Measurements from ENCODE around the gene KIRREL1.
A peak's percentile ranks its signal among the peaks of the same experiment; 100 is the strongest.

The KIRREL1 gene

GRCh38 chr1:158040323-158040722 lies 46.9 kb downstream of the KIRREL1 start:
- Histone ChIP-seq H3K27ac (no peak overlapping the region), H3K4me3 (no peak overlapping the region)
- no peak for DNase-seq (ENCODE audit: low spot score)
- no peak for TF ChIP-seq CTCF (IDR thresholded peaks at IDR 0.05)

- Histone ChIP-seq H3K4me3 (no peak overlapping the region), H3K27ac (no peak overlapping the region)
- no peak for DNase-seq (ENCODE audit: low spot score)
- TF ChIP-seq CTCF (IDR thresholded peaks at IDR 0.05): no peak
These were observed 49.8 kb downstream of the KIRREL1 start for GRCh38 chr1:158043232-158043631.

GRCh38 chr1:158045639-158046038 lies 52.2 kb downstream of the KIRREL1 start:
- TF ChIP-seq CTCF (IDR thresholded peaks at IDR 0.05): no peak
- DNase-seq (ENCODE audit: low spot score): no peak
- no peak overlapping the region for H3K4me3 ChIP-seq
- peak overlapping the region in 1 of 2 donors; percentile 19 for H3K27ac ChIP-seq

- no peak overlapping the region for H3K27ac ChIP-seq
- TF ChIP-seq CTCF (IDR thresholded peaks at IDR 0.05): no peak
- no peak for DNase-seq (ENCODE audit: low spot score)
- H3K4me3 ChIP-seq: no peak overlapping the region
These were observed 53.5 kb downstream of the KIRREL1 start for GRCh38 chr1:158046715-158047510.

GRCh38 chr1:158048371-158049067 lies 55.1 kb downstream of the KIRREL1 start:
- no peak for DNase-seq (ENCODE audit: low spot score)
- no peak for TF ChIP-seq CTCF (IDR thresholded peaks at IDR 0.05)
- H3K4me3 ChIP-seq: no peak overlapping the region
- H3K27ac ChIP-seq: no peak overlapping the region

GRCh38 chr1:158049853-158050252 lies 56.4 kb downstream of the KIRREL1 start:
- no peak for DNase-seq (ENCODE audit: low spot score)
- Histone ChIP-seq H3K27ac (no peak overlapping the region), H3K4me3 (no peak overlapping the region)
- no peak for TF ChIP-seq CTCF (IDR thresholded peaks at IDR 0.05)

GRCh38 chr1:158053276-158053675 lies 59.8 kb downstream of the KIRREL1 start:
- DNase-seq (ENCODE audit: low spot score): no peak
- TF ChIP-seq CTCF (IDR thresholded peaks at IDR 0.05): no peak
- Histone ChIP-seq H3K27ac (no peak overlapping the region), H3K4me3 (no peak overlapping the region)
